ENCODE data around the gene CHPF2. TPM values are rescaled to one million over a fixed set of nuclear protein-coding genes. Genes with fewer than 3 reads are reported as not detected.

CHPF2 gene
- polyA plus RNA-seq, 4 donors = 11.6 to 27.2 (median 18.1) TPM

DNA sequence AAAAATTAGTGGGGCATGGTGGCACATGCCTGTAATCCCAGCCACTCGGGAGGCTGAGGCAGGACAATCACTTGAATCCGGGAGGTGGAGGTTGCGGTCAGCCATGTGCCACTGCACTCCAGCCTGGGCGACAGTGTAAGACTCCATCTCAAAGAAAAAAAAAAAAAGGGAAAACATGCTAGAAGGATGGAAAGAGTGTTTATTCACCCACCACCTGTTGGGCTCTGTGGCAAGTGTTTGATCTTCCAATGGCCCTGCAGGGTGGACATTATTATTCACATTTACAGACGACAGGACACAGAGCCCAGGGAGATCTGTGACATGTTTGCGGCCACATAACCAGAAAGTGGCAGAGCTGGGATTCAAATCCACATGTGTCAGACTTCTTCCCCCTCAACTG, 49.4 kb downstream of the CHPF2 start:
- Histone ChIP-seq H3K27me3 (ENCODE audit: control insufficient read depth in 3 of 3, insufficient read depth in 3 of 3, low read length in 3 of 3) (peaks cover 0 to 41% (median 3%) of the 10 kb centered on the region in 3 donors), H3K9me3 (ENCODE audit: control insufficient read depth in 2 of 2, insufficient read depth in 1 of 2, low read depth in 1 of 2, low read length in 1 of 2) (peaks cover 0 to 2% of the 10 kb centered on the region in 2 donors), H3K4me1 (ENCODE audit: control insufficient read depth in 3 of 3, insufficient read depth in 2 of 3, low read depth in 1 of 3, low read length in 2 of 3) (peaks cover 0 to 3% (median 0%) of the 10 kb centered on the region in 3 donors), H3K4me3 (ENCODE audit: low read depth in 1 of 3, low read length in 3 of 3) (no peak overlapping the region), H3K36me3 (ENCODE audit: control insufficient read depth in 3 of 3, insufficient read depth in 2 of 3, low read depth in 1 of 3, low read length in 3 of 3) (no peaks in the 10 kb centered on the region), H3K27ac (ENCODE audit: low read depth in 1 of 3, low read length in 2 of 3) (no peak overlapping the region)
- FAIRE-seq (no peak), DNase-seq (no peak)
- 73 to 84% (median 75%) methylated on average over 6 of the region's 6 CpGs for WGBS, 3 donors

DNA sequence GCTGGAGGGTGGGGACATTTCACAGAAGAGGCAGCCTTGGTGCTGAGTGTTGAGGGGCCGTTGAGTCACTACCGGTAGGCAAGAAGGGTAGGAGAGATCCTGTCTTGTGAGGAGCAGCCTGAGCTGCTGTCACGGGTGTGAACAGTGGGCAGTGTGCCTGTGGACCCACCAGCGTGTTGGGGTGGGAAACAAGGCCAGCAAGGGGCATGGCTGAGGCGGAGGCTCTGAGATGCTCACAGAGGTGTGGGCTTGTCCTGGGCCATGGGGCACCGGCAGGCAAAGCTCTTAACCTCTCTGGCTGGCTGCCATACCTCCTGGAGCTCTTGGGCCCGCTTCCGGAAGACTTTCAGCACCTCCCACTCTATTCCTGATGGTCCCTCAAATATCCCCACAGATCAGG, 49.8 kb downstream of the CHPF2 start:
- Histone ChIP-seq H3K4me1 (ENCODE audit: control insufficient read depth in 3 of 3, insufficient read depth in 2 of 3, low read depth in 1 of 3, low read length in 2 of 3) (peaks cover 0 to 3% (median 0%) of the 10 kb centered on the region in 3 donors), H3K9me3 (ENCODE audit: control insufficient read depth in 2 of 2, insufficient read depth in 1 of 2, low read depth in 1 of 2, low read length in 1 of 2) (peaks cover 0 to 2% of the 10 kb centered on the region in 2 donors), H3K27me3 (ENCODE audit: control insufficient read depth in 3 of 3, insufficient read depth in 3 of 3, low read length in 3 of 3) (peaks cover 0 to 40% (median 3%) of the 10 kb centered on the region in 3 donors), H3K36me3 (ENCODE audit: control insufficient read depth in 3 of 3, insufficient read depth in 2 of 3, low read depth in 1 of 3, low read length in 3 of 3) (no peaks in the 10 kb centered on the region), H3K27ac (ENCODE audit: low read depth in 1 of 3, low read length in 2 of 3) (no peak overlapping the region), H3K4me3 (ENCODE audit: low read depth in 1 of 3, low read length in 3 of 3) (no peak overlapping the region)
- FAIRE-seq (no peak), DNase-seq (no peak)
- WGBS, 3 donors = 73 to 79% (median 75%) methylated on average over 8 of the region's 8 CpGs

DNA sequence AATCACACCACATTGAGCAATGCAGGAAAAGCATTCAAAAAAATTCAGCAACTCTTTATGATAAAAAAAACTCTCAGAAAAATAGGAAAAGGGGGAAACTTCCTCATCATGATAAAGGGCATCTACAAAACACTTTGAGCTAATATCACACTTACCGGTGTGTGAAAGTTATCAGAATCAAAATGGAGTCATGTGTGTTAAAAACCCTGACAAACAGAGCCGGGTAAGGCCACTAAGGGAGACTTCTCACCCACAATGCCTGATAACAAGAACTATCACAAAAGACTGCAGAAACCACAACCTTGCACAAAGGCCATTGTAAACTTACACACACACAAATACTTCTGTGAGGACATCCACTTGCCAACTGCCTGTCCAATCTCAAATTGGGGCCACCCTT, 51.0 kb downstream of the CHPF2 start:
- WGBS, 3 donors = 77 to 83% (median 82%) methylated on average over 2 of the region's 2 CpGs
- DNase-seq = no peak
- Histone ChIP-seq H3K4me1 (ENCODE audit: control insufficient read depth in 3 of 3, insufficient read depth in 2 of 3, low read depth in 1 of 3, low read length in 2 of 3) (no peaks in the 10 kb centered on the region), H3K36me3 (ENCODE audit: control insufficient read depth in 3 of 3, insufficient read depth in 2 of 3, low read depth in 1 of 3, low read length in 3 of 3) (no peaks in the 10 kb centered on the region), H3K27me3 (ENCODE audit: control insufficient read depth in 3 of 3, insufficient read depth in 3 of 3, low read length in 3 of 3) (peaks cover 0 to 30% (median 0%) of the 10 kb centered on the region in 3 donors), H3K4me3 (ENCODE audit: low read depth in 1 of 3, low read length in 3 of 3) (no peak overlapping the region), H3K9me3 (ENCODE audit: control insufficient read depth in 2 of 2, insufficient read depth in 1 of 2, low read depth in 1 of 2, low read length in 1 of 2) (peaks cover 0 to 2% of the 10 kb centered on the region in 2 donors), H3K27ac (ENCODE audit: low read depth in 1 of 3, low read length in 2 of 3) (no peak overlapping the region)
- FAIRE-seq = no peak

DNA sequence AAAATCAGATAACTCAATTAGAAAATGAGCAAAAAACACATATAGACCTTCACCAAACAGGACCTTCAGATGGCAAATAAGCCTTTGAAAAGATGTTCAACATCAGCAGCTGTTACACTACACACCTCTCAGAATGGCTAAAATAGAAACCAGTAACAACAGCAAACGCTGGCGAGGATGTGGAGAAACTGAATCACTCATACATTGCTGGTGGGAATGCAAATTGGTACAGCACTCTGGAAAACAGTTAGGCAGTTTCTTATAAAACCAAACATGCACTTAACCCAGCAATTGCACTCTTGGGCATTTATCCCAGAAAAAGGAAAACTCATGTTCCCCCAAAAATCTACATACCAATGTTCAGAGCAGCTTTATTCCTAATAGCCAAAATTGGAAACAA, 53.9 kb downstream of the CHPF2 start:
- Histone ChIP-seq H3K4me3 (ENCODE audit: low read depth in 1 of 3, low read length in 3 of 3) (no peak overlapping the region), H3K4me1 (ENCODE audit: control insufficient read depth in 3 of 3, insufficient read depth in 2 of 3, low read depth in 1 of 3, low read length in 2 of 3) (no peaks in the 10 kb centered on the region), H3K36me3 (ENCODE audit: control insufficient read depth in 3 of 3, insufficient read depth in 2 of 3, low read depth in 1 of 3, low read length in 3 of 3) (no peaks in the 10 kb centered on the region), H3K9me3 (ENCODE audit: control insufficient read depth in 2 of 2, insufficient read depth in 1 of 2, low read depth in 1 of 2, low read length in 1 of 2) (peaks cover 0 to 2% of the 10 kb centered on the region in 2 donors), H3K27ac (ENCODE audit: low read depth in 1 of 3, low read length in 2 of 3) (no peak overlapping the region), H3K27me3 (ENCODE audit: control insufficient read depth in 3 of 3, insufficient read depth in 3 of 3, low read length in 3 of 3) (peaks cover 0 to 27% (median 0%) of the 10 kb centered on the region in 3 donors)
- no peak for DNase-seq
- no peak for FAIRE-seq
- 20 to 45% (median 36%) methylated on average over 2 of the region's 2 CpGs for WGBS, 3 donors

Other genes with a start within 250 kb of the CHPF2 start
- gene NOS3, start 241.5 kb upstream of the CHPF2 start, polyA plus RNA-seq = 10 to 100 TPM in 1 of 4 donors, 1 to 10 TPM in 1, under 1 TPM in 2; 0.45 to 14.7 (median 4.7) TPM
- 1 to 10 TPM in 2 of 4 donors, under 1 TPM in 2; 0.22 to 1.6 (median 0.77) TPM for gene ATG9B, start 208.0 kb upstream of the CHPF2 start, polyA plus RNA-seq
- gene ABCB8, start 204.0 kb upstream of the CHPF2 start, polyA plus RNA-seq = 10 to 100 TPM; 15.4 to 29.9 (median 16.2) TPM
- 10 to 100 TPM in 1 of 4 donors, 1 to 10 TPM in 3; 2.8 to 10.7 (median 3.6) TPM for gene ASIC3, start 184.0 kb upstream of the CHPF2 start, polyA plus RNA-seq
- 10 to 100 TPM; 10.8 to 19.7 (median 11.9) TPM for gene CDK5, start 174.6 kb upstream of the CHPF2 start, polyA plus RNA-seq
- gene SLC4A2, start 172.9 kb upstream of the CHPF2 start, polyA plus RNA-seq = 100 to 1,000 TPM in 3 of 4 donors, 10 to 100 TPM in 1; 91.5 to 132 (median 103) TPM
- 100 to 1,000 TPM in 3 of 4 donors, 10 to 100 TPM in 1; 95.2 to 248 (median 126) TPM for gene FASTK, start 151.7 kb upstream of the CHPF2 start, polyA plus RNA-seq
- gene TMUB1, start 149.0 kb upstream of the CHPF2 start, polyA plus RNA-seq = 100 to 1,000 TPM in 1 of 4 donors, 10 to 100 TPM in 3; 66.4 to 144 (median 77.2) TPM
- gene AGAP3, start 146.0 kb upstream of the CHPF2 start, polyA plus RNA-seq = 10 to 100 TPM; 46.5 to 57.9 (median 54.4) TPM
- under 1 TPM in 1 of 4 donors, not detected in 3; 0.06 TPM for gene GBX1, start 64.8 kb upstream of the CHPF2 start, polyA plus RNA-seq
- gene ASB10, start 45.2 kb upstream of the CHPF2 start, polyA plus RNA-seq = not detected
- gene H2BK1, start 22.0 kb upstream of the CHPF2 start, polyA plus RNA-seq = not detected
- gene ABCF2, start 5.3 kb upstream of the CHPF2 start, polyA plus RNA-seq = 10 to 100 TPM; 11.0 to 23.7 (median 13.5) TPM
- 10 to 100 TPM in 2 of 4 donors, 1 to 10 TPM in 1, under 1 TPM in 1; 0.89 to 16.0 (median 10.3) TPM for gene SMARCD3, start 16.2 kb downstream of the CHPF2 start, polyA plus RNA-seq
- gene NUB1, start 109.3 kb downstream of the CHPF2 start, polyA plus RNA-seq = 10 to 100 TPM; 37.4 to 70.8 (median 56.7) TPM
- gene WDR86, start 177.6 kb downstream of the CHPF2 start, polyA plus RNA-seq = 1 to 10 TPM in 3 of 4 donors, not detected in 1; 1.1 to 4.3 (median 1.8) TPM
- gene CRYGN, start 207.7 kb downstream of the CHPF2 start, polyA plus RNA-seq = under 1 TPM in 2 of 4 donors, not detected in 2; 0.06 to 0.07 TPM

Data from small intestine (tissue), 7 donors.